Breast epithelium (tissue), 4 donors: ENCODE measurements around the gene DNAI7. TPM values are rescaled to one million over a fixed set of nuclear protein-coding genes. Genes with fewer than 3 reads are reported as not detected.

Experiments used
- DNase-seq, 2 donors: peaks; one replicate each; pipeline ENCODE4 v3.0.0-alpha.2; 2019; ENCODE audit warnings: low spot score in 2 of 2
- H3K27ac ChIP-seq, 2 donors: fragments of 200-600 bp; sonication (generic) in 1 of 2; one replicate each; pipeline ENCODE4 v1.5.1; 2016 to 2019; ENCODE audit warnings: mild to moderate bottlenecking in 1 of 2
- H3K27me3 ChIP-seq, 2 donors: fragments of 200-600 bp; sonication (generic) in 1 of 2; one replicate each; pipeline versions ENCODE4 v1.5.1 to v1.6.0; 2017 to 2019; ENCODE audit warnings: control low read depth in 1 of 2, mild to moderate bottlenecking in 1 of 2
- H3K36me3 ChIP-seq: fragments of 200-600 bp; one replicate; pipeline ENCODE4 v1.5.1; 2019
- H3K4me1 ChIP-seq, 2 donors: fragments of 200-600 bp; sonication (generic); one replicate each; pipeline ENCODE4 v1.5.1; 2016 to 2019; ENCODE audit warnings: control low read depth in 1 of 2
- H3K4me3 ChIP-seq, 3 donors: fragments of 200-600 bp; sonication (generic); 1 replicate in 2 of 3; 2 replicates in 1 of 3; pipeline ENCODE4 v1.5.1; 2016 to 2019; ENCODE audit warnings: mild to moderate bottlenecking in 3 of 3, moderate library complexity in 2 of 3
- H3K9me3 ChIP-seq, 2 donors: fragments of 200-600 bp; sonication (generic) in 1 of 2; one replicate each; pipeline ENCODE4 v1.5.1; 2016 to 2019; ENCODE audit warnings: control low read depth in 1 of 2
- CTCF ChIP-seq, 3 donors: fragments of 450-650 bp; IDR thresholded peaks; one replicate each; pipeline ENCODE4 v1.5.1; 2016 to 2017; ENCODE audit warnings: antibody characterized with exemption in 3 of 3, mild to moderate bottlenecking in 3 of 3, moderate library complexity in 3 of 3
- POLR2A ChIP-seq: fragments of 450-650 bp; IDR thresholded peaks from one replicate; pipeline ENCODE4 v1.6.1; 2016; ENCODE audit warnings: antibody characterized with exemption, mild to moderate bottlenecking, moderate library complexity
- POLR2AphosphoS5 ChIP-seq, 3 donors: sonication (generic); formaldehyde crosslinking; IDR thresholded peaks; one replicate each; pipeline ENCODE4 v1.6.1; 2017; ENCODE audit warnings: antibody characterized with exemption in 3 of 3
- intact Hi-C: fragments of 100-400 bp; cut with DNase I; formaldehyde crosslinking; loops from one replicate; pipeline ENCODE4 v1.15.1; 2023; ENCODE audit warnings: low total_unique reads
- total RNA-seq, 3 donors: library from RNA; depleted of rRNA; stranded (reverse); fragments of >200 nt; gene quantifications; one replicate each; pipeline ENCODE4 v1.1.0, GENCODE V29; 2016

The DNAI7 gene
- total RNA-seq, 3 donors from 2014 or later: 1.1 to 4.2 (median 2.0) TPM

- DNase-seq: no peak
- Histone ChIP-seq H3K27ac (no peak overlapping the region), H3K9me3 (no peaks in the 10 kb centered on the region), H3K4me1 (peaks cover 0 to 4% of the 10 kb centered on the region in 2 donors), H3K4me3 (no peak overlapping the region), H3K36me3 (no peaks in the 10 kb centered on the region), H3K27me3 (no peaks in the 10 kb centered on the region)
- intact Hi-C loops: no loop called here
- no peak for TF ChIP-seq POLR2AphosphoS5 (IDR thresholded peaks at IDR 0.05)
- no peak for TF ChIP-seq POLR2A
- no peak for TF ChIP-seq CTCF (IDR thresholded peaks at IDR 0.05)
Observed at GRCh38 chr12:25190793-25191192, 4.2 kb downstream of the DNAI7 start.

GRCh38 chr12:25189656-25190055 is 5.3 kb downstream of the DNAI7 start:
- TF ChIP-seq POLR2AphosphoS5 (IDR thresholded peaks at IDR 0.05): no peak
- no peak for TF ChIP-seq POLR2A
- TF ChIP-seq CTCF (IDR thresholded peaks at IDR 0.05): no peak
- Histone ChIP-seq H3K4me1 (peaks cover 0 to 4% of the 10 kb centered on the region in 2 donors), H3K9me3 (no peaks in the 10 kb centered on the region), H3K27me3 (no peaks in the 10 kb centered on the region), H3K36me3 (no peaks in the 10 kb centered on the region), H3K27ac (no peak overlapping the region), H3K4me3 (no peak overlapping the region)
- intact Hi-C loops: no loop called here
- no peak for DNase-seq

GRCh38 chr12:25187781-25188180 is 7.2 kb downstream of the DNAI7 start:
- H3K4me1 ChIP-seq: no peaks in the 10 kb centered on the region
- no peaks in the 10 kb centered on the region for H3K36me3 ChIP-seq
- no peak for TF ChIP-seq POLR2A
- no peak for TF ChIP-seq POLR2AphosphoS5 (IDR thresholded peaks at IDR 0.05)
- no peak for TF ChIP-seq CTCF (IDR thresholded peaks at IDR 0.05)
- no peak overlapping the region for H3K27ac ChIP-seq
- H3K9me3 ChIP-seq: no peaks in the 10 kb centered on the region
- no peak for DNase-seq
- H3K4me3 ChIP-seq: no peak overlapping the region
- intact Hi-C loops: no loop called here
- H3K27me3 ChIP-seq: no peaks in the 10 kb centered on the region

GRCh38 chr12:25186788-25187402 is 8.1 kb downstream of the DNAI7 start:
- no peaks in the 10 kb centered on the region for H3K4me1 ChIP-seq
- H3K9me3 ChIP-seq: no peaks in the 10 kb centered on the region
- TF ChIP-seq POLR2AphosphoS5 (IDR thresholded peaks at IDR 0.05): no peak
- no peak for TF ChIP-seq CTCF (IDR thresholded peaks at IDR 0.05)
- TF ChIP-seq POLR2A: no peak
- intact Hi-C loops: no loop called here
- no peaks in the 10 kb centered on the region for H3K36me3 ChIP-seq
- no peak for DNase-seq
- no peaks in the 10 kb centered on the region for H3K27me3 ChIP-seq
- H3K27ac ChIP-seq: no peak overlapping the region
- peak overlapping the region in 2 of 3 donors; percentile 19 to 49 for H3K4me3 ChIP-seq

GRCh38 chr12:25186038-25186787 is 8.7 kb downstream of the DNAI7 start:
- no peaks in the 10 kb centered on the region for H3K27me3 ChIP-seq
- no peaks in the 10 kb centered on the region for H3K4me1 ChIP-seq
- H3K4me3 ChIP-seq: no peak overlapping the region
- intact Hi-C loops: no loop called here
- no peaks in the 10 kb centered on the region for H3K36me3 ChIP-seq
- H3K27ac ChIP-seq: no peak overlapping the region
- H3K9me3 ChIP-seq: no peaks in the 10 kb centered on the region
- TF ChIP-seq POLR2A (no peak), POLR2AphosphoS5 (IDR thresholded peaks at IDR 0.05) (no peak), CTCF (IDR thresholded peaks at IDR 0.05) (no peak)
- no peak for DNase-seq
